ENCODE results near the gene AQP9.

Gene AQP9

DNA sequence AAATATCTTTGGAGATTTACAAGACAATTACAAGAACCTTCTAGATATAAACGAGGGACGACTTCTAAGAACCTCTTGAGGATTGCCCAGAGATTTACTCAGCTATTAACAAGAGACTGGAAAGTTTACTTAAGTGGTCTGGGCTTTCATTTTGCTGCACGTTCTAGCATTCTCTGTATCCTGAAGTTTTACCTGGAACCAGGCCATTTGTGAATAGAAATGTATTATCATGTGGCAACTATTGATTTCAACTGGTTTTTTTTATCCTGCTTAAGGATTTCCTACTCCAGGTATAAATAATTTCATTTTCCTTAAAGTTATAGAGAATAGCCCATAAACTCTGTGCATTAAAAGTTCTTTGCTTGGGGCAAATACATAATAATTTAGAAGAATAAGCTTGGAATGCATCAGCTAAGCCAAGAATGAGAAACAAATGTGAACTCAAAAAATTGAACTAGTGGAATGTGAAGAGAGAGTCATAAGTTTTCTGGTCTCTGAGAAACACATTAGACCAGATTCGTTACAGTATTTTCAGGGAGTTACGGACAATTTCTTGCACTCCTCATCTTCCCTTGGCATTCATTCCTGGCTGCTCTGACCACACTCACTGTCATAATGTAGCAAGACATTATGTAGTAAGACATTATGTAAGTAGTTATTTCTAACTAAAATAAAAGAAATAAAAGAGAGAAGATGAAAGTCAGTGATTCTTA lies 1.3 kb downstream of the AQP9 start:
- TF ChIP-seq CTCF (IDR thresholded peaks at IDR 0.05; ENCODE audit: insufficient read depth, low read depth, low read length, missing control alignments): no peak
- H3K4me3 ChIP-seq (ENCODE audit: low read depth, low read length): no peak overlapping the region
- DNase-seq (ENCODE audit: low read depth): no peak

GRCh38 chr15:58139989-58140522 lies 1.9 kb downstream of the AQP9 start:
- H3K4me3 ChIP-seq (ENCODE audit: low read depth, low read length): no peak overlapping the region
- no peak for TF ChIP-seq CTCF (IDR thresholded peaks at IDR 0.05; ENCODE audit: insufficient read depth, low read depth, low read length, missing control alignments)
- no peak for DNase-seq (ENCODE audit: low read depth)

GRCh38 chr15:58141894-58142293 lies 3.7 kb downstream of the AQP9 start:
- no peak for DNase-seq (ENCODE audit: low read depth)
- TF ChIP-seq CTCF (IDR thresholded peaks at IDR 0.05; ENCODE audit: insufficient read depth, low read depth, low read length, missing control alignments): no peak

GRCh38 chr15:58142827-58143461 lies 4.8 kb downstream of the AQP9 start:
- no peak for DNase-seq (ENCODE audit: low read depth)
- TF ChIP-seq CTCF (IDR thresholded peaks at IDR 0.05; ENCODE audit: insufficient read depth, low read depth, low read length, missing control alignments): no peak

More at GRCh38 chr15:58141894-58142293, 3.7 kb downstream of the AQP9 start:
- H3K4me3 ChIP-seq (ENCODE audit: low read depth, low read length): no peak overlapping the region

GRCh38 chr15:58145606-58146005 lies 7.4 kb downstream of the AQP9 start:
- H3K4me3 ChIP-seq (ENCODE audit: low read depth, low read length): no peak overlapping the region
- no peak for TF ChIP-seq CTCF (IDR thresholded peaks at IDR 0.05; ENCODE audit: insufficient read depth, low read depth, low read length, missing control alignments)
- DNase-seq (ENCODE audit: low read depth): no peak

More at GRCh38 chr15:58142827-58143461, 4.8 kb downstream of the AQP9 start:
- no peak overlapping the region for H3K4me3 ChIP-seq (ENCODE audit: low read depth, low read length)

GRCh38 chr15:58146211-58146610 lies 8.0 kb downstream of the AQP9 start:
- no peak overlapping the region for H3K4me3 ChIP-seq (ENCODE audit: low read depth, low read length)
- no peak for DNase-seq (ENCODE audit: low read depth)
- no peak for TF ChIP-seq CTCF (IDR thresholded peaks at IDR 0.05; ENCODE audit: insufficient read depth, low read depth, low read length, missing control alignments)
